Endothelial cell (in vitro differentiated cells): Measurements from ENCODE around the gene GRM2. TPM values are rescaled to one million over a fixed set of nuclear protein-coding genes. Genes with fewer than 3 reads are reported as not detected.

Experiments used
- DNase-seq: peaks from one replicate; pipeline ENCODE4 v3.0.0; 2021; ENCODE audit warnings: low spot score
- H3K27ac Mint-ChIP-seq: one replicate; pipeline ENCODE4 v1.8.0; 2021; ENCODE audit warnings: mixed read lengths, inconsistent platforms; ENCODE audit not compliant: unreplicated experiment
- H3K27me3 Mint-ChIP-seq: one replicate; pipeline ENCODE4 v1.8.0; 2021; ENCODE audit warnings: mild to moderate bottlenecking, moderate library complexity, mixed read lengths, inconsistent platforms; ENCODE audit not compliant: unreplicated experiment
- H3K36me3 Mint-ChIP-seq: one replicate; pipeline ENCODE4 v1.8.0; 2021; ENCODE audit warnings: mild to moderate bottlenecking, low read depth, mixed read lengths, inconsistent platforms; ENCODE audit not compliant: unreplicated experiment
- H3K4me1 Mint-ChIP-seq: one replicate; pipeline ENCODE4 v1.8.0; 2021; ENCODE audit warnings: mild to moderate bottlenecking, mixed read lengths, inconsistent platforms; ENCODE audit not compliant: unreplicated experiment
- H3K4me3 Mint-ChIP-seq: one replicate; pipeline ENCODE4 v1.8.0; 2021; ENCODE audit warnings: mild to moderate bottlenecking, mixed read lengths, inconsistent platforms; ENCODE audit not compliant: unreplicated experiment
- H3K9me3 Mint-ChIP-seq: one replicate; pipeline ENCODE4 v1.8.0; 2021; ENCODE audit warnings: mixed read lengths, inconsistent platforms; ENCODE audit not compliant: unreplicated experiment
- CTCF ChIP-seq: fragments of 200-600 bp; sonication (generic); IDR thresholded peaks from one replicate; pipeline ENCODE4 v1.5.0; 2021; ENCODE audit warnings: antibody characterized with exemption; ENCODE audit not compliant: unreplicated experiment
- total RNA-seq: library from RNA; stranded (reverse); fragmentation: NEBNext Ultra II Directional; extraction: Animal tissue kit (Norgen Biotek cat#: 25700); gene quantifications from one replicate; pipeline ENCODE4 v1.2.1, GENCODE V29; 2021; ENCODE audit not compliant: unreplicated experiment

Gene GRM2
- total RNA-seq, 1 donor from 2014 or later, result 0.97 TPM

- Mint-ChIP-seq H3K36me3 (peaks cover 9% of the 10 kb centered on the region), H3K27ac (peak overlapping the region; percentile 87), H3K4me3 (peak overlapping the region; percentile 28), H3K9me3 (no peaks in the 10 kb centered on the region), H3K27me3 (peaks cover 23% of the 10 kb centered on the region), H3K4me1 (peaks cover 50% of the 10 kb centered on the region)
- peak; percentile 93 for DNase-seq
- peak; percentile 85 for TF ChIP-seq CTCF
These were observed 37.4 kb upstream of the GRM2 start for GRCh38 chr3:51669241-51670052.

- peaks cover 5% of the 10 kb centered on the region for H3K36me3 Mint-ChIP-seq
- no peak for TF ChIP-seq CTCF
- peaks cover 50% of the 10 kb centered on the region for H3K4me1 Mint-ChIP-seq
- H3K9me3 Mint-ChIP-seq, result no peaks in the 10 kb centered on the region
- peak overlapping the region; percentile 81 for H3K4me3 Mint-ChIP-seq
- peak overlapping the region; percentile 70 for H3K27ac Mint-ChIP-seq
- peaks cover 23% of the 10 kb centered on the region for H3K27me3 Mint-ChIP-seq
- no peak for DNase-seq
These were observed 36.6 kb upstream of the GRM2 start for GRCh38 chr3:51670053-51670822.

GRCh38 chr3:51670823-51671733, 35.8 kb upstream of the GRM2 start, which contains the start of gene TEX264:
Gene TEX264, plus strand, starts transcription at chr3:51671252. Its CDS starts 3,053 bp downstream, at chr3:51674305.
- Mint-ChIP-seq H3K36me3 (peaks cover 13% of the 10 kb centered on the region), H3K4me3 (peak within 1 kb of the TSS; percentile 84), H3K27me3 (peaks cover 23% of the 10 kb centered on the region), H3K27ac (peak within 1 kb of the TSS; percentile 70), H3K9me3 (no peaks in the 10 kb centered on the region), H3K4me1 (peaks cover 48% of the 10 kb centered on the region)
- no peak for TF ChIP-seq CTCF
- DNase-seq, result peak; percentile 56

- H3K36me3 Mint-ChIP-seq, result peaks cover 13% of the 10 kb centered on the region
- peak overlapping the region; percentile 24 for H3K27ac Mint-ChIP-seq
- peaks cover 44% of the 10 kb centered on the region for H3K4me1 Mint-ChIP-seq
- H3K4me3 Mint-ChIP-seq, result peak overlapping the region; percentile 84
- no peaks in the 10 kb centered on the region for H3K9me3 Mint-ChIP-seq
- TF ChIP-seq CTCF, result no peak
- peak; percentile 56 for DNase-seq
- H3K27me3 Mint-ChIP-seq, result peaks cover 23% of the 10 kb centered on the region
These were observed 35.0 kb upstream of the GRM2 start for GRCh38 chr3:51671734-51672475.
